GM12872 (cell line): ENCODE results near the gene HELQ.

Source experiments
- TF ChIP-seq, protein P1 (sequence below): IDR thresholded peaks from 3 replicates; pipeline ENCODE4 v1.5.1; 2011; ENCODE audit warnings: low read depth, mild to moderate bottlenecking, low read length, moderate library complexity; ENCODE audit not compliant: insufficient read depth

HELQ gene

GRCh38 chr4:83372931-83373330 is 82.7 kb downstream of the HELQ start:
- TF ChIP-seq, protein P1, sequence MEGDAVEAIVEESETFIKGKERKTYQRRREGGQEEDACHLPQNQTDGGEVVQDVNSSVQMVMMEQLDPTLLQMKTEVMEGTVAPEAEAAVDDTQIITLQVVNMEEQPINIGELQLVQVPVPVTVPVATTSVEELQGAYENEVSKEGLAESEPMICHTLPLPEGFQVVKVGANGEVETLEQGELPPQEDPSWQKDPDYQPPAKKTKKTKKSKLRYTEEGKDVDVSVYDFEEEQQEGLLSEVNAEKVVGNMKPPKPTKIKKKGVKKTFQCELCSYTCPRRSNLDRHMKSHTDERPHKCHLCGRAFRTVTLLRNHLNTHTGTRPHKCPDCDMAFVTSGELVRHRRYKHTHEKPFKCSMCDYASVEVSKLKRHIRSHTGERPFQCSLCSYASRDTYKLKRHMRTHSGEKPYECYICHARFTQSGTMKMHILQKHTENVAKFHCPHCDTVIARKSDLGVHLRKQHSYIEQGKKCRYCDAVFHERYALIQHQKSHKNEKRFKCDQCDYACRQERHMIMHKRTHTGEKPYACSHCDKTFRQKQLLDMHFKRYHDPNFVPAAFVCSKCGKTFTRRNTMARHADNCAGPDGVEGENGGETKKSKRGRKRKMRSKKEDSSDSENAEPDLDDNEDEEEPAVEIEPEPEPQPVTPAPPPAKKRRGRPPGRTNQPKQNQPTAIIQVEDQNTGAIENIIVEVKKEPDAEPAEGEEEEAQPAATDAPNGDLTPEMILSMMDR = no peak

DNA sequence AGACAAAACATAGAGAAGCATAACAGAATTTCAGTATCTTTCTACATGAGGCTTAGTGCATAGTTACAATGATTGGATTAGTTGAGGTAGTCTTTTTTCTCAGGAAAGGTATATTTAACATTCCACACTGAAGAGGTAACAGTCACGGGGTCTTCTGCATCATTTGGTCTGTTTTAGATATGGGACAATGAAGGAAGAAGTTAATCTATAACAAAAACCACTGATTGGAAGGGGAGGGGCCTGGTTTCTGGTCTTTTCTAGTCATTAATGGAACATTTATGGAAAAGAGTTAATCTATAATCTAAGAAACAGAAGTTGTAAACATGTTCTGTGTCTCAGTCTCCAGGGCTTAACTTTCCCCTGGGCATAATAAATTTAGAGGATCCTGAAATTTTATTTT is 83.7 kb downstream of the HELQ start:
- TF ChIP-seq, protein P1 = no peak

DNA sequence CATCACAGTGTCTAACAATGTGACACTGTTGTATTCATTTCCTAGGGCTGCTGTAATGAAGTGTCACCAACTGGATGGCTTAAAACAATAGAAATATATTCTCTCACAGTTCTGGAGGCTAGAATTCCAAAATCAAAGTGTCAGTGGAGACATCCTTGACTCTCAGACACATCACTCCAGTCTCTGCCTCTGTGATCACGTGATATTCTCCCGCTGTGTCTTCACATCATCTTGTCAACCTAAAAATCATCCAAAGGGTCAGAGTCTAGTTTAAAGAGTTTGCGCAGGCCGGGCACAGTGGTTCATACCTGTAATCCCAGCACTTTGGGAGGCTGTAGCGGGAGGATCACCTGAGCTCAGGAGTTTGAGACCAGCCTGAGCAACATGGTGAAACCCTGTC is 84.4 kb downstream of the HELQ start:
- TF ChIP-seq, protein P1 = no peak

- TF ChIP-seq, protein P1 = no peak
Observed at GRCh38 chr4:83370640-83370906, 85.0 kb downstream of the HELQ start.

GRCh38 chr4:83369831-83370639 is 85.6 kb downstream of the HELQ start:
- TF ChIP-seq, protein P1 = 0 out of 3 replicates have a peak, but pooled peaks have one; percentile 6

GRCh38 chr4:83364312-83364711 is 91.3 kb downstream of the HELQ start:
- TF ChIP-seq, protein P1 = no peak

DNA sequence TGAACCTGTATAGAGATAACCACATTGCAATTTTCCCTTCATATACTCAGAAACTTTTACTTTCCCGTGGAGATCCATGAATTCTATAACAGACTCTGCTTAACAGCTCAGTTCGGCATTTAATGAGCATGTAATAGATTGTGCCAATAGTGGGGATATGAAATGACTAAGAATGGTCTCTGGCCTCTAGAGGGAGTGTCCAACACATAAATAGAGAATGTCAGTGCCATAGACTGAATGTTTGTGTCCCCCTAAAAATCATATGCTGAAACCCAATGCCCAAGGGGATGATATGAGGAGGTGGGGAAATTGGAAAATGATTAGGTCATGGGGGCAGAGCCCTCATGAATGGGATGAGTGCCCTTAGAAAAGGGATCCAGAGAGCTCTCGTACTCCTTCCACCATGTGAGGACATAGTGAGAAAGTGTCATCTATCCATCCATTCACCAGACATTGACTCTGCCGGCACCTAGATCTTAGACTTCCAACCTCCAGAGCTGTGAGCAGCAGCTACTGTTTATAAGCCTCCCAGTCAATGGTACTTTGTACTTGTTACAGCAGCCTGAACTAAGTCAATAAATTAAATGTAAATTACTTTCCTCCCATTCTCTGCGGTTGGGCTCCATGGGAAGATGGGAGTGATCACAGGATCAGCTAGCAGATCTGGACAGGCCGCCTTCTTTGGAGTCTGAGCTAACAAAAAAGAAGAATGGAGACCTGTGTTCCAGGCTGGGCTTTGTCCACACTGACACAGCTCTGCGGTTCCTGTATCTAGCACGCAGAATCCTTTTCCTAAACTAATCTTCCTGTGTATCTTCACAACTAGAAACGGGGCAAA is 92.9 kb downstream of the HELQ start:
- TF ChIP-seq, protein P1 = peak; percentile 54; the same call in 2 of the 3 replicates
